WTC11 (cell line): Measurements from ENCODE around the gene PMIS2. TPM values are rescaled to one million over a fixed set of nuclear protein-coding genes. Genes with fewer than 3 reads are reported as not detected.
A peak's percentile ranks its signal among the peaks of the same experiment; 100 is the strongest.

Experiments used
- ARID4B ChIP-seq: sonication (generic); formaldehyde crosslinking; IDR thresholded peaks from 2 replicates; pipeline ENCODE4 v1.8.0; 2023; ENCODE audit warnings: missing genetic modification reagents, mild to moderate bottlenecking, borderline replicate concordance
- ATF3 ChIP-seq: sonication (generic); formaldehyde crosslinking; conservative IDR thresholded peaks from 2 replicates; pipeline ENCODE4 v1.8.1; 2022; ENCODE audit warnings: mild to moderate bottlenecking, missing genetic modification reagents
- CDX4 ChIP-seq: fragments of 250-450 bp; sonication (Bioruptor Pico); IDR thresholded peaks from 2 replicates; pipeline ENCODE4 v1.9.0; 2021; ENCODE audit warnings: moderate library complexity, mild to moderate bottlenecking, inconsistent platforms, borderline replicate concordance
- CREB1 ChIP-seq: sonication (generic); formaldehyde crosslinking; IDR thresholded peaks from 2 replicates; pipeline ENCODE4 v1.8.0; 2023; ENCODE audit warnings: mild to moderate bottlenecking, missing genetic modification reagents
- CTCF ChIP-seq: fragments of 200-600 bp; IDR thresholded peaks from 2 replicates; pipeline ENCODE4 v1.8.0; 2022; ENCODE audit warnings: antibody characterized with exemption
- ETV6 ChIP-seq: sonication (generic); formaldehyde crosslinking; IDR thresholded peaks from 2 replicates; pipeline ENCODE4 v1.8.1; 2022; ENCODE audit warnings: mild to moderate bottlenecking, missing genetic modification reagents
- GRHL2 ChIP-seq: fragments of 250-450 bp; sonication (Bioruptor Pico); IDR thresholded peaks from 2 replicates; pipeline ENCODE4 v1.8.0; 2022; ENCODE audit warnings: mild to moderate bottlenecking, moderate library complexity; ENCODE audit not compliant: insufficient replicate concordance, severe bottlenecking
- HMGXB4 ChIP-seq: sonication (generic); formaldehyde crosslinking; IDR thresholded peaks from 2 replicates; pipeline ENCODE4 v1.8.1; 2023; ENCODE audit warnings: mild to moderate bottlenecking, moderate library complexity, missing genetic modification reagents
- IRF2 ChIP-seq: sonication (generic); formaldehyde crosslinking; IDR thresholded peaks from 2 replicates; pipeline ENCODE4 v1.8.0; 2022; ENCODE audit warnings: low read depth, missing genetic modification reagents, borderline replicate concordance
- MXD4 ChIP-seq: fragments of 250-450 bp; sonication (Bioruptor Pico); IDR thresholded peaks from 2 replicates; pipeline ENCODE4 v1.8.0; 2021; ENCODE audit warnings: mild to moderate bottlenecking, moderate library complexity, borderline replicate concordance
- NFATC4 ChIP-seq: fragments of 250-450 bp; sonication (Bioruptor Pico); IDR thresholded peaks from 2 replicates; pipeline ENCODE4 v1.9.0; 2021; ENCODE audit warnings: mild to moderate bottlenecking
- NR2C2 ChIP-seq: sonication (generic); formaldehyde crosslinking; IDR thresholded peaks from 2 replicates; pipeline ENCODE4 v1.8.0; 2022; ENCODE audit warnings: mild to moderate bottlenecking, missing genetic modification reagents
- PREB ChIP-seq: sonication (generic); formaldehyde crosslinking; IDR thresholded peaks from 2 replicates; pipeline ENCODE4 v1.8.1; 2022; ENCODE audit warnings: mild to moderate bottlenecking, missing genetic modification reagents, moderate library complexity, borderline replicate concordance
- RELA ChIP-seq: sonication (generic); formaldehyde crosslinking; IDR thresholded peaks from 2 replicates; pipeline ENCODE4 v1.8.1; 2022; ENCODE audit warnings: missing genetic modification reagents, mild to moderate bottlenecking, borderline replicate concordance
- SP1 ChIP-seq: sonication (generic); formaldehyde crosslinking; conservative IDR thresholded peaks from 2 replicates; pipeline ENCODE4 v1.8.1; 2022; ENCODE audit warnings: missing genetic modification reagents
- TEAD4 ChIP-seq: sonication (generic); formaldehyde crosslinking; IDR thresholded peaks from 2 replicates; pipeline ENCODE4 v1.8.0; 2022; ENCODE audit warnings: mild to moderate bottlenecking, missing genetic modification reagents
- USF2 ChIP-seq: sonication (generic); formaldehyde crosslinking; IDR thresholded peaks from 2 replicates; pipeline ENCODE4 v1.8.1; 2023; ENCODE audit warnings: mild to moderate bottlenecking, missing genetic modification reagents, moderate library complexity
- ZBTB43 ChIP-seq: sonication (generic); formaldehyde crosslinking; IDR thresholded peaks from 2 replicates; pipeline ENCODE4 v1.8.1; 2023; ENCODE audit warnings: mild to moderate bottlenecking, missing genetic modification reagents
- ZNF138 ChIP-seq: sonication (generic); formaldehyde crosslinking; conservative IDR thresholded peaks from 2 replicates; pipeline ENCODE4 v1.8.1; 2022; ENCODE audit warnings: mild to moderate bottlenecking, moderate library complexity, missing genetic modification reagents
- ZNF219 ChIP-seq: sonication (generic); formaldehyde crosslinking; IDR thresholded peaks from 2 replicates; pipeline ENCODE4 v1.8.0; 2023; ENCODE audit warnings: missing genetic modification reagents, mild to moderate bottlenecking, borderline replicate concordance
- ZNF232 ChIP-seq: sonication (generic); formaldehyde crosslinking; IDR thresholded peaks from 2 replicates; pipeline ENCODE4 v1.8.0; 2022; ENCODE audit warnings: mild to moderate bottlenecking, missing genetic modification reagents
- ZNF317 ChIP-seq: sonication (generic); formaldehyde crosslinking; IDR thresholded peaks from 2 replicates; pipeline ENCODE4 v1.8.1; 2023; ENCODE audit warnings: low read depth, mild to moderate bottlenecking, moderate library complexity, missing genetic modification reagents, borderline replicate concordance
- ZNF416 ChIP-seq: fragments of 250-450 bp; sonication (Bioruptor Pico); IDR thresholded peaks from 2 replicates; pipeline ENCODE4 v1.9.0; 2021; ENCODE audit warnings: mild to moderate bottlenecking, inconsistent platforms
- total RNA-seq: library from RNA; stranded (reverse); gene quantifications from 3 replicates; pipeline ENCODE4 v1.2.3, GENCODE V29; 2021

The PMIS2 gene
- total RNA-seq, 1 experiment from 2014 or later: not detected

GRCh38 chr19:35612559-35613321 lies 26.8 kb downstream of the PMIS2 start, which contains the start of gene HAUS5 (continued):
- no peak for TF ChIP-seq GRHL2
- no peak; the same call in 1 of the 2 replicates for TF ChIP-seq ZNF416 (CRISPR knock-in tag)
- no peak for TF ChIP-seq ATF3 (CRISPR knock-in tag)
- TF ChIP-seq IRF2 (CRISPR knock-in tag): no peak
- no peak for TF ChIP-seq MXD4 (CRISPR knock-in tag)
- TF ChIP-seq ZNF219 (CRISPR knock-in tag): no peak
- TF ChIP-seq ARID4B (CRISPR knock-in tag): peak; percentile 49; the same call in 1 of the 2 replicates
- no peak for TF ChIP-seq PREB (CRISPR knock-in tag)
- TF ChIP-seq NR2C2 (CRISPR knock-in tag): no peak
- no peak for TF ChIP-seq NFATC4 (CRISPR knock-in tag)
- TF ChIP-seq ZNF138 (CRISPR knock-in tag): no peak
- TF ChIP-seq ETV6 (CRISPR knock-in tag): peak; percentile 39; the same call in 1 of the 2 replicates
- no peak for TF ChIP-seq CDX4 (CRISPR knock-in tag)
- TF ChIP-seq USF2 (CRISPR knock-in tag): no peak
- TF ChIP-seq RELA (CRISPR knock-in tag): no peak
- TF ChIP-seq HMGXB4 (CRISPR knock-in tag): no peak
- TF ChIP-seq CREB1 (CRISPR knock-in tag): peak; percentile 95
- TF ChIP-seq ZNF317 (CRISPR knock-in tag): no peak
- no peak for TF ChIP-seq TEAD4 (CRISPR knock-in tag)
- TF ChIP-seq SP1 (CRISPR knock-in tag): peak; percentile 87
- no peak; the same call in 1 of the 2 replicates for TF ChIP-seq ZBTB43 (CRISPR knock-in tag)
- TF ChIP-seq CTCF: no peak
- TF ChIP-seq ZNF232 (CRISPR knock-in tag): no peak
